Measurements from ENCODE around the gene TBC1D17. TPM values are rescaled to one million over a fixed set of nuclear protein-coding genes. Genes with fewer than 3 reads are reported as not detected.

The TBC1D17 gene
- total RNA-seq, 1 donor from 2014 or later, result 29.1 TPM

GRCh38 chr19:49916839-49917733, 39.6 kb downstream of the TBC1D17 start:
- Histone ChIP-seq H3K79me2 (ENCODE audit: insufficient read depth, low read length) (peaks cover 88% of the 10 kb centered on the region), H2AFZ (ENCODE audit: low read depth, low read length) (no peak overlapping the region)
- no peak overlapping the region for H3K4me3 Mint-ChIP-seq (ENCODE audit: unreplicated experiment)

DNA sequence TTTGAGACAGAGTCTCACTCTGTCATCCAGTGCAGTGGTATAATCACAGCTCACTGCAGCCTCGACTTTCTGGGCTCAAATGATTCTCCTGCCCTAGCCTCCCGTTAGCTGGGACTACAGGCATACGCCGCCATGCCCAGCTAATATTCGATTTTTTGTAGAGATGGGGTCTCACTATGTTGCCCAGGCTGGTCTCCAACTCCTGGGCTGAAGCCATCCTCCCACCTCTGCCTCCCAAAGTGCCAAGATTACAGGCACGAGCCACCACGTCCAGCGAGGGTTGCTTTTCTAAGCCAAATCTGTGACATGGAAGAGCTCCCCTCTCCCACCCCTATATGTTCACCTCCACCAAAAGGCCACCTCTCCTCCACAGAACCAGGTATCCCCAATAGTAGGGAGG, 40.6 kb downstream of the TBC1D17 start:
- Histone ChIP-seq H3K36me3 (ENCODE audit: insufficient read depth, low read length) (peaks cover 9% of the 10 kb centered on the region), H3K9me3 (ENCODE audit: insufficient read depth, low read depth, low read length) (no peaks in the 10 kb centered on the region), H3K27ac (ENCODE audit: low read depth, low read length) (no peak overlapping the region), H3K4me2 (ENCODE audit: low read length) (no peak overlapping the region), H3K4me1 (ENCODE audit: insufficient read depth, low read length) (peaks cover 13% of the 10 kb centered on the region), H3K9ac (ENCODE audit: low read length) (no peak overlapping the region), H3K79me2 (ENCODE audit: insufficient read depth, low read length) (peaks cover 91% of the 10 kb centered on the region), H3K4me3 (ENCODE audit: insufficient read depth, low read depth, low read length) (no peak overlapping the region), H2AFZ (ENCODE audit: low read depth, low read length) (no peak overlapping the region), H4K20me1 (ENCODE audit: insufficient read depth, low read length) (peaks cover 87% of the 10 kb centered on the region), H3K27me3 (ENCODE audit: insufficient read depth, low read length) (no peaks in the 10 kb centered on the region)
- Mint-ChIP-seq H3K4me3 (ENCODE audit: unreplicated experiment) (no peak overlapping the region), H3K4me1 (ENCODE audit: low read depth, unreplicated experiment) (peaks cover 14% of the 10 kb centered on the region), H3K9me3 (ENCODE audit: unreplicated experiment) (no peaks in the 10 kb centered on the region), H3K27ac (ENCODE audit: unreplicated experiment) (no peak overlapping the region), H3K36me3 (ENCODE audit: low read depth, unreplicated experiment) (peaks cover 28% of the 10 kb centered on the region), H3K27me3 (ENCODE audit: low read depth, unreplicated experiment) (no peaks in the 10 kb centered on the region)
- TF ChIP-seq EZH2 (IDR thresholded peaks at IDR 0.05; ENCODE audit: insufficient read depth, low read length), result no peak
- TF ChIP-seq, protein P1, sequence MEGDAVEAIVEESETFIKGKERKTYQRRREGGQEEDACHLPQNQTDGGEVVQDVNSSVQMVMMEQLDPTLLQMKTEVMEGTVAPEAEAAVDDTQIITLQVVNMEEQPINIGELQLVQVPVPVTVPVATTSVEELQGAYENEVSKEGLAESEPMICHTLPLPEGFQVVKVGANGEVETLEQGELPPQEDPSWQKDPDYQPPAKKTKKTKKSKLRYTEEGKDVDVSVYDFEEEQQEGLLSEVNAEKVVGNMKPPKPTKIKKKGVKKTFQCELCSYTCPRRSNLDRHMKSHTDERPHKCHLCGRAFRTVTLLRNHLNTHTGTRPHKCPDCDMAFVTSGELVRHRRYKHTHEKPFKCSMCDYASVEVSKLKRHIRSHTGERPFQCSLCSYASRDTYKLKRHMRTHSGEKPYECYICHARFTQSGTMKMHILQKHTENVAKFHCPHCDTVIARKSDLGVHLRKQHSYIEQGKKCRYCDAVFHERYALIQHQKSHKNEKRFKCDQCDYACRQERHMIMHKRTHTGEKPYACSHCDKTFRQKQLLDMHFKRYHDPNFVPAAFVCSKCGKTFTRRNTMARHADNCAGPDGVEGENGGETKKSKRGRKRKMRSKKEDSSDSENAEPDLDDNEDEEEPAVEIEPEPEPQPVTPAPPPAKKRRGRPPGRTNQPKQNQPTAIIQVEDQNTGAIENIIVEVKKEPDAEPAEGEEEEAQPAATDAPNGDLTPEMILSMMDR (IDR thresholded peaks at IDR 0.05; ENCODE audit: insufficient read depth, low read depth, low read length), result no peak
- no peak for DNase-seq (ENCODE audit: low read depth)
- FAIRE-seq, result no peak

More at GRCh38 chr19:49916839-49917733, 39.6 kb downstream of the TBC1D17 start:
- no peaks in the 10 kb centered on the region for H3K9me3 ChIP-seq (ENCODE audit: insufficient read depth, low read depth, low read length)
- no peaks in the 10 kb centered on the region for H3K9me3 Mint-ChIP-seq (ENCODE audit: unreplicated experiment)
- peaks cover 81% of the 10 kb centered on the region for H4K20me1 ChIP-seq (ENCODE audit: insufficient read depth, low read length)
- no peak overlapping the region for H3K27ac ChIP-seq (ENCODE audit: low read depth, low read length)
- peaks cover 28% of the 10 kb centered on the region for H3K36me3 Mint-ChIP-seq (ENCODE audit: low read depth, unreplicated experiment)
- no peak overlapping the region for H3K4me2 ChIP-seq (ENCODE audit: low read length)
- no peak overlapping the region for H3K27ac Mint-ChIP-seq (ENCODE audit: unreplicated experiment)
- peaks cover 9% of the 10 kb centered on the region for H3K36me3 ChIP-seq (ENCODE audit: insufficient read depth, low read length)
- peaks cover 11% of the 10 kb centered on the region for H3K4me1 Mint-ChIP-seq (ENCODE audit: low read depth, unreplicated experiment)
- H3K27me3 ChIP-seq (ENCODE audit: insufficient read depth, low read length), result no peaks in the 10 kb centered on the region
- no peak for TF ChIP-seq EZH2 (IDR thresholded peaks at IDR 0.05; ENCODE audit: insufficient read depth, low read length)
- TF ChIP-seq, protein P1 (IDR thresholded peaks at IDR 0.05; ENCODE audit: insufficient read depth, low read depth, low read length), result no peak
- H3K9ac ChIP-seq (ENCODE audit: low read length), result no peak overlapping the region
- no peaks in the 10 kb centered on the region for H3K27me3 Mint-ChIP-seq (ENCODE audit: low read depth, unreplicated experiment)
- DNase-seq (ENCODE audit: low read depth) (no peak), FAIRE-seq (no peak)
- no peak overlapping the region for H3K4me3 ChIP-seq (ENCODE audit: insufficient read depth, low read depth, low read length)
- peaks cover 8% of the 10 kb centered on the region for H3K4me1 ChIP-seq (ENCODE audit: insufficient read depth, low read length)
